Neural cell (in vitro differentiated cells): ENCODE measurements around the gene STXBP1. TPM values are rescaled to one million over a fixed set of nuclear protein-coding genes. Genes with fewer than 3 reads are reported as not detected.

Experiments used
- H2AFZ ChIP-seq: fragments of 200-600, 300-800 bp; sonication (generic), shearing (Covaris generic); 2 replicates; pipeline ENCODE4 v1.6.0; 2014; ENCODE audit warnings: low read depth, mild to moderate bottlenecking, antibody characterized with exemption, low read length, moderate library complexity
- H3F3A ChIP-seq: fragments of 200-600 bp; shearing (Covaris generic); 2 replicates; pipeline ENCODE4 v1.6.1; 2016; ENCODE audit warnings: mild to moderate bottlenecking, moderate library complexity, mixed read lengths, antibody characterized with exemption, low read length; ENCODE audit not compliant: insufficient read depth, poor library complexity, severe bottlenecking
- H3K27ac ChIP-seq: fragments of 200-600, 300-800 bp; sonication (generic), shearing (Covaris generic); 2 replicates; pipeline ENCODE4 v1.5.1; 2014; ENCODE audit warnings: mild to moderate bottlenecking, low read length, moderate library complexity
- H3K27me3 ChIP-seq: fragments of 300-800, 200-600 bp; sonication (generic), shearing (Covaris generic); 2 replicates; pipeline ENCODE4 v1.6.0; 2014; ENCODE audit warnings: mild to moderate bottlenecking, low read depth, low read length, moderate library complexity; ENCODE audit not compliant: insufficient read depth
- H3K36me3 ChIP-seq: fragments of 300-800, 200-600 bp; sonication (generic), shearing (Covaris generic); 2 replicates; pipeline ENCODE4 v1.5.1; 2014; ENCODE audit warnings: mild to moderate bottlenecking, antibody characterized with exemption, low read length, moderate library complexity; ENCODE audit not compliant: insufficient read depth
- H3K4me2 ChIP-seq: fragments of 300-800, 200-600 bp; sonication (generic), shearing (Covaris generic); 2 replicates; pipeline ENCODE4 v1.6.0; 2014; ENCODE audit warnings: mild to moderate bottlenecking, low read length
- H3K4me3 ChIP-seq: fragments of 300-800, 200-600 bp; sonication (generic), shearing (Covaris generic); 2 replicates; pipeline ENCODE4 v1.5.1; 2014; ENCODE audit warnings: mild to moderate bottlenecking, low read length, moderate library complexity
- H3K79me2 ChIP-seq: fragments of 200-600 bp; shearing (Covaris generic); replicated peaks from 2 replicates; pipeline ENCODE4 v1.6.0; 2014; ENCODE audit warnings: mild to moderate bottlenecking, low read length, moderate library complexity; ENCODE audit not compliant: insufficient read depth
- H3K9ac ChIP-seq: fragments of 300-800, 200-600 bp; sonication (generic), shearing (Covaris generic); 2 replicates; pipeline ENCODE4 v1.6.1; 2016; ENCODE audit warnings: mild to moderate bottlenecking, low read length, mixed read lengths
- H3K9me2 ChIP-seq: fragments of 200-600 bp; shearing (Covaris generic); 2 replicates; pipeline ENCODE4 v1.6.1; 2016; ENCODE audit warnings: mild to moderate bottlenecking, low read length, mixed read lengths; ENCODE audit not compliant: insufficient read depth
- H3K9me3 ChIP-seq: fragments of 200-600, 300-800 bp; sonication (generic), shearing (Covaris generic); 2 replicates; pipeline ENCODE4 v1.6.1; 2016; ENCODE audit warnings: mild to moderate bottlenecking, mixed run types, low read length, moderate library complexity, mixed read lengths
- H4K20me1 ChIP-seq: fragments of 200-600 bp; shearing (Covaris generic); 2 replicates; pipeline ENCODE4 v1.6.1; 2016; ENCODE audit warnings: mild to moderate bottlenecking, mixed run types; ENCODE audit not compliant: insufficient read depth
- MXI1 ChIP-seq: fragments of 450-650 bp; conservative IDR thresholded peaks from 2 replicates; pipeline ENCODE4 v1.6.1; 2014; ENCODE audit warnings: antibody characterized with exemption, mild to moderate bottlenecking; ENCODE audit not compliant: poor library complexity, severe bottlenecking
- RAD21 ChIP-seq: fragments of 450-650 bp; conservative IDR thresholded peaks from 2 replicates; pipeline ENCODE4 v1.6.1; 2014; ENCODE audit warnings: antibody characterized with exemption, mild to moderate bottlenecking, moderate library complexity
- SMC3 ChIP-seq: fragments of 450-650 bp; conservative IDR thresholded peaks from 2 replicates; pipeline ENCODE4 v1.6.1; 2014; ENCODE audit warnings: antibody characterized with exemption, mild to moderate bottlenecking, moderate library complexity; ENCODE audit not compliant: poor library complexity
- TAF1 ChIP-seq: IDR thresholded peaks from 2 replicates; pipeline ENCODE4 v1.6.1; 2012; ENCODE audit warnings: low read depth
- polyA plus RNA-seq: library from polyadenylated mRNA; depleted of rRNA; stranded (reverse); fragments of >200 nt; gene quantifications from 2 replicates; pipeline ENCODE4 v1.2.3, GENCODE V29; 2014
- TF ChIP-seq, protein P1 (sequence below): fragments of 450-650 bp; IDR thresholded peaks from 2 replicates; pipeline ENCODE4 v1.5.1; 2014; ENCODE audit warnings: antibody characterized with exemption, mild to moderate bottlenecking, moderate library complexity; ENCODE audit not compliant: poor library complexity, severe bottlenecking

The STXBP1 gene
- polyA plus RNA-seq, 1 donor from 2014 or later: 42.5 TPM

DNA sequence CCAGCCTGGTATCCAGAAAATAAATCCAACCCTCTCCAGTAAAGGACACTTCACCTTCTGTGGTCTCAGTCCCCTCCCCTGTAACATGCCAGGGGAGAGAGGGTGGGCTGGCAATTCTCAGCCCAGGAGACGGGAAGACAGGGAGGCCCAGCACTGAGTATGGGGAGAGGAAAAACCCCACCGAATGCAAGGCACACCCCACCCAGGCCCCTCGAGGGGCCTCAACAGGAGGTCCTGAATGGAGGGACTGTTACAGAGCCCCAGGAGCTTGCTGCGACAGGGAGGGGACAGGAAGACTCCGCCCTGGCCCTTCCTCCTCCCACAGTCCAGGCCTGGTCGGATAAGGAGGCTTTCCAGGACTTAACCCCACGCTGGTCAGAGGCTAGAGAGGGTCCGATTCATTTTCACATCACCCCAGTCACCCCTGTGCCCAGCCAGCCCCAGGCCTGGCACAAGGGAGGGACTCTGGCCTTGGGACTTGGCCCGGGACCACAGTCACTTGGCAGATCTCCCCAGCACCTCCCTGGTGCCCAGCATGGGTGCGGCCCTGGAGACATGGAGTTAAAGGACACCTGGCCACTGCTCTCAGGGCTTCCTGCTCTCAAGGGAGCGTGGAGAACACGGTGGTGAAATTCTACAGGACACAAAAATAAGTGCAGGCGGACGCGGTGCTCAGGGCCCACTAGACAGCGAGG, 44.9 kb upstream of the STXBP1 start:
- TF ChIP-seq TAF1 (no peak), RAD21 (no peak), MXI1 (no peak)
- peak overlapping the region; percentile 54 for H3K4me2 ChIP-seq
- no peaks in the 10 kb centered on the region for H3F3A ChIP-seq
- no peak overlapping the region for H2AFZ ChIP-seq
- H3K36me3 ChIP-seq: no peaks in the 10 kb centered on the region
- no peaks in the 10 kb centered on the region for H4K20me1 ChIP-seq
- H3K9me2 ChIP-seq: no peaks in the 10 kb centered on the region
- H3K9me3 ChIP-seq: no peaks in the 10 kb centered on the region
- peak overlapping the region; percentile 88 for H3K4me3 ChIP-seq
- H3K27ac ChIP-seq: no peak overlapping the region
- H3K27me3 ChIP-seq: no peaks in the 10 kb centered on the region
- H3K79me2 ChIP-seq: no peaks in the 10 kb centered on the region
- peak overlapping the region; percentile 71 for H3K9ac ChIP-seq

DNA sequence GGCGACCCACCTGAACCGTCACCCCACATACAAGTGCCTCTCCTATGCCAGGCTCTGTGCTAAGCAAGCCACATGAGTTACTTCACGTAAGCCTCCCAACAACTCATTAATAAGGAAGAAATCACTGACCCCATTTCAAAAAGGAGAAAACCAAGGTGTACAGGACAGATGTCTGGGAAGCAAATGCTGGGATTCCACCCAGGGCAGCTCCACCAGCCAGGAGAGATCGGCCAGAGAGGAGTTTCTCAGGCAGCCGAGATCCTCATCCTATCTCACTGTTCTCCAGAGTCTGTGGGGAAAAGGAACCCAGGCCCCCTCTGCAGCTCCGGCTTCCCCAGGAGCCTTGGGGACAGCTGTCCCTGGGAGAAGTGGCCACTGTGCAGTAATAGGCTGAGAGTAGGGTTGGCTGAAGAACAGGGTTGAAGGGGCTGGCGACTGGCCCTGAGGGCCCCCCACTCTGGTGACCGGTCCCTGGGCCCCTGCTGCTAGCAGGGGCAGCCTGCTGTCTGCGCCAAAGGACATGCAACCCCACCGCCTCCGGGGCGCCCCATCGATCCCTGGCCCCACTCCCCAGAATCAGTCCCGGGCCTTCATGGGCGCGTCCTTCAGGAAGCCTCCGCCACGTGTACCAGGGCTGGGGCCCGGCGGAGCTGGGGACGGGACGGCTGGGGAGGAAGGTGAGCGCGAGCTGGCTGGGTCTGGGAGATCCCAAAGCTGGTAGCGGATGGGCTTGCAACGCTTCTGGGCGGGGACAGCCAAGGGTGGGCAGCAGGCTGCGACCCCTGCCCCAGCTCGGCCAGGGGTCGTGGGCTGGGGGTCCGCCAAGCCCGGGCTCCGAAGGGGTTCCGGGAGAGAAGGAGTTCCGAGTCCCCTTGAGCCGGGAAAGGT, 44.1 kb upstream of the STXBP1 start:
- peak overlapping the region; percentile 71 for H3K9ac ChIP-seq
- H3K36me3 ChIP-seq: no peaks in the 10 kb centered on the region
- TF ChIP-seq RAD21 (no peak), MXI1 (peak; percentile 73)
- no peaks in the 10 kb centered on the region for H3F3A ChIP-seq
- H3K79me2 ChIP-seq: no peaks in the 10 kb centered on the region
- H3K9me2 ChIP-seq: no peaks in the 10 kb centered on the region
- H3K27ac ChIP-seq: no peak overlapping the region
- peak overlapping the region; percentile 54 for H3K4me2 ChIP-seq
- peak overlapping the region; percentile 88 for H3K4me3 ChIP-seq
- H3K9me3 ChIP-seq: no peaks in the 10 kb centered on the region
- no peak overlapping the region for H2AFZ ChIP-seq
- no peaks in the 10 kb centered on the region for H3K27me3 ChIP-seq
- H4K20me1 ChIP-seq: no peaks in the 10 kb centered on the region

DNA sequence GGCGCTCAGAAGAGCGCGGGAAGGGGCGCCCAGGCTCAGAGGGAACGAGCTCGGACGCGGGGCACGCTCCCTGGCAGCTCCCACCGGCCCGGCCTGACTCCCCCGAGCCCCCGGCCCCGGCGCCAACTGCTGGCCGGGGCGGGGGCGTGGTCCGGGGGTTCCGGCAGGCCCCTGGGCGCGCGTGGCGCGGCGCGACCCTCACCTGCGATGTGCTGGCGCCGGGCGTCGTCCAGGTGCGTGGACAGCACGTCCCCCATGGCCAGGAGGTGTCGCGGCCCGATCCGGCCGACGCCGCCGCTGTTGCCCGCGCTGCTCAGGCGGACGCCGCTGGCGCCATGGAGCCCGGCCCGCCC, 43.5 kb upstream of the STXBP1 start:
- Histone ChIP-seq H2AFZ (no peak overlapping the region), H3K79me2 (no peaks in the 10 kb centered on the region)

More for the DNA sequence above, 43.5 kb upstream of the STXBP1 start:
- Histone ChIP-seq H3K9me2 (no peaks in the 10 kb centered on the region), H3F3A (no peaks in the 10 kb centered on the region), H3K27me3 (no peaks in the 10 kb centered on the region), H3K9me3 (no peaks in the 10 kb centered on the region), H4K20me1 (no peaks in the 10 kb centered on the region), H3K4me3 (peak overlapping the region; percentile 88), H3K27ac (no peak overlapping the region), H3K4me2 (peak overlapping the region; percentile 54), H3K36me3 (no peaks in the 10 kb centered on the region), H3K9ac (peak overlapping the region; percentile 71)
- TF ChIP-seq, protein P1, sequence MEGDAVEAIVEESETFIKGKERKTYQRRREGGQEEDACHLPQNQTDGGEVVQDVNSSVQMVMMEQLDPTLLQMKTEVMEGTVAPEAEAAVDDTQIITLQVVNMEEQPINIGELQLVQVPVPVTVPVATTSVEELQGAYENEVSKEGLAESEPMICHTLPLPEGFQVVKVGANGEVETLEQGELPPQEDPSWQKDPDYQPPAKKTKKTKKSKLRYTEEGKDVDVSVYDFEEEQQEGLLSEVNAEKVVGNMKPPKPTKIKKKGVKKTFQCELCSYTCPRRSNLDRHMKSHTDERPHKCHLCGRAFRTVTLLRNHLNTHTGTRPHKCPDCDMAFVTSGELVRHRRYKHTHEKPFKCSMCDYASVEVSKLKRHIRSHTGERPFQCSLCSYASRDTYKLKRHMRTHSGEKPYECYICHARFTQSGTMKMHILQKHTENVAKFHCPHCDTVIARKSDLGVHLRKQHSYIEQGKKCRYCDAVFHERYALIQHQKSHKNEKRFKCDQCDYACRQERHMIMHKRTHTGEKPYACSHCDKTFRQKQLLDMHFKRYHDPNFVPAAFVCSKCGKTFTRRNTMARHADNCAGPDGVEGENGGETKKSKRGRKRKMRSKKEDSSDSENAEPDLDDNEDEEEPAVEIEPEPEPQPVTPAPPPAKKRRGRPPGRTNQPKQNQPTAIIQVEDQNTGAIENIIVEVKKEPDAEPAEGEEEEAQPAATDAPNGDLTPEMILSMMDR: no peak
- peak; percentile 22 for TF ChIP-seq MXI1
- no peak for TF ChIP-seq RAD21
- TF ChIP-seq TAF1: no peak
- TF ChIP-seq SMC3: no peak
